GM12878 (cell line): Measurements from ENCODE around the gene MND1. TPM values are rescaled to one million over a fixed set of nuclear protein-coding genes. Genes with fewer than 3 reads are reported as not detected.

ENCODE experiments used
- ATAC-seq: fragments of 200-7000 bp; cut with Tn5 transposase; 3 replicates; pipeline ENCODE4 v1.9.1; 2020; ENCODE audit warnings: mild to moderate bottlenecking, moderate library complexity
- BruUV-seq: library from RNA; stranded (reverse); fragments of 400-500 nt; replicated peaks from 2 replicates; lab custom pipeline; 2021; lab: Mats Ljungman, UMichigan
- CTCF ChIA-PET: fragments of 300-600 bp; sonication (Branson Sonifier 250); formaldehyde crosslinking; extraction: SDS; loops from one replicate; lab custom pipeline; 2021; ENCODE audit warnings: inconsistent platforms; lab: Yijun Ruan, JAX
- POLR2A ChIA-PET: fragments of 350-600 bp; formaldehyde crosslinking; extraction: SDS; loops from one replicate; lab custom pipeline; 2021; ENCODE audit warnings: inconsistent platforms; lab: Charles Lee
- RAD21 ChIA-PET: fragments of 300-600 bp; sonication (Branson Sonifier 250); formaldehyde crosslinking; loops from one replicate; lab custom pipeline; 2023; ENCODE audit warnings: antibody characterized with exemption; ENCODE audit not compliant: unreplicated experiment; lab: Charles Lee
- SMC1A ChIA-PET: fragments of 300-600 bp; sonication (Branson Sonifier 250); formaldehyde crosslinking; loops from one replicate; lab custom pipeline; 2023; ENCODE audit not compliant: unreplicated experiment, uncharacterized antibody; lab: Charles Lee
- DNase-seq: peaks from one replicate; pipeline ENCODE4 v3.0.0-alpha.2; 2011; ENCODE audit warnings: low read depth, low spot score
- FAIRE-seq: peaks from 3 replicates; lab custom pipeline; 2011; peaks lifted over from hg19 to GRCh38; lab: Jason Lieb, UNC
- H2AFZ ChIP-seq: 2 replicates; pipeline ENCODE4 v1.6.0; 2011; ENCODE audit warnings: low read depth, low read length, control low read depth; ENCODE audit not compliant: control insufficient read depth
- H3K27ac ChIP-seq: 2 replicates; pipeline ENCODE4 v1.5.1; 2011; ENCODE audit warnings: control low read depth; ENCODE audit not compliant: control insufficient read depth, insufficient read depth
- H3K27me3 ChIP-seq, 2 experiments: replicated peaks in 1 of 2; 2 replicates each; pipeline versions ENCODE4 v1.6.0 to v1.6.1; 2011; ENCODE audit warnings: low read length in 1 of 2; ENCODE audit not compliant: control insufficient read depth in 2 of 2, insufficient read depth in 2 of 2
- H3K36me3 ChIP-seq, 2 experiments: 2 replicates each; pipeline ENCODE4 v1.5.1; 2011; ENCODE audit warnings: low read length in 1 of 2; ENCODE audit not compliant: control insufficient read depth in 2 of 2, insufficient read depth in 2 of 2
- H3K4me1 ChIP-seq: 2 replicates; pipeline ENCODE4 v1.6.1; 2011; ENCODE audit warnings: mild to moderate bottlenecking, low read length, moderate library complexity, mixed read lengths; ENCODE audit not compliant: control insufficient read depth, insufficient read depth
- H3K4me2 ChIP-seq: 2 replicates; pipeline ENCODE4 v1.6.0; 2011; ENCODE audit warnings: control low read depth; ENCODE audit not compliant: control insufficient read depth, insufficient read depth
- H3K4me3 ChIP-seq: fragments of 200-600 bp; sonication (generic); 2 replicates; pipeline ENCODE4 v1.5.1; 2016
- H3K79me2 ChIP-seq: 2 replicates; pipeline ENCODE4 v1.6.0; 2011; ENCODE audit warnings: low read length; ENCODE audit not compliant: control insufficient read depth, insufficient read depth
- H3K9ac ChIP-seq: 2 replicates; pipeline ENCODE4 v1.8.0; 2011; ENCODE audit warnings: low read length, control low read depth, mixed read lengths; ENCODE audit not compliant: control insufficient read depth, insufficient read depth
- H3K9me3 ChIP-seq: replicated peaks from 3 replicates; pipeline ENCODE4 v1.5.1; 2011; ENCODE audit warnings: mild to moderate bottlenecking, low read length; ENCODE audit not compliant: control insufficient read depth, insufficient read depth
- H4K20me1 ChIP-seq: 2 replicates; pipeline ENCODE4 v1.6.0; 2011; ENCODE audit not compliant: control insufficient read depth, insufficient read depth
- CTCF ChIP-seq, 3 experiments: IDR thresholded peaks in 2 of 3; conservative IDR thresholded peaks in 1 of 3; 2 replicates each; pipeline ENCODE4 v1.5.1; 2011; ENCODE audit warnings: low read depth in 3 of 3, low read length in 3 of 3, mild to moderate bottlenecking in 3 of 3, control low read depth in 2 of 3, moderate library complexity in 2 of 3, inconsistent platforms in 1 of 3, mixed read lengths in 1 of 3; ENCODE audit not compliant: control insufficient read depth in 2 of 3, insufficient read depth in 1 of 3; ENCODE audit errors: extremely low read depth in 1 of 3
- EGR1 ChIP-seq, 2 experiments: IDR thresholded peaks; 1 replicate in 1 of 2; 2 replicates in 1 of 2; pipeline ENCODE4 v1.6.1; 2011 to 2012; ENCODE audit warnings: low read depth in 2 of 2, low read length in 2 of 2, borderline replicate concordance in 1 of 2, mild to moderate bottlenecking in 1 of 2, moderate library complexity in 1 of 2
- NFIC ChIP-seq: IDR thresholded peaks from 2 replicates; pipeline ENCODE4 v1.6.1; 2012; ENCODE audit warnings: low read depth, mild to moderate bottlenecking, inconsistent platforms, low read length, moderate library complexity
- POU2F2 ChIP-seq: IDR thresholded peaks from 3 replicates; pipeline ENCODE4 v1.6.1; 2011; ENCODE audit warnings: low read depth, mild to moderate bottlenecking, low read length, borderline replicate concordance
- RCOR1 ChIP-seq: conservative IDR thresholded peaks from 2 replicates; pipeline ENCODE4 v1.6.1; 2012; ENCODE audit warnings: low read depth, low read length, improper control_type of control experiment
- SIN3A ChIP-seq: IDR thresholded peaks from 2 replicates; pipeline ENCODE4 v1.6.1; 2012; ENCODE audit warnings: low read depth, low read length, improper control_type of control experiment
- TCF12 ChIP-seq: IDR thresholded peaks from 2 replicates; pipeline ENCODE4 v1.6.1; 2011; ENCODE audit warnings: low read depth, mild to moderate bottlenecking, low read length
- WGBS: methylation state at CpG from one replicate; pipeline ENCODE4 v1.1.6; 2016; ENCODE audit warnings: low lambda C conversion rate; ENCODE audit not compliant: insufficient replicate concordance, insufficient coverage; ENCODE audit errors: missing lambda C conversion rate; 5-methylcytosine and 5-hydroxymethylcytosine counted together
- in situ Hi-C: fragments of 300-500 bp; cut with MboI; formaldehyde crosslinking; loops from 9 replicates; pipeline ENCODE4 v1.14.3; 2018; ENCODE audit warnings: mixed read lengths
- intact Hi-C: fragments of 100-400 bp; cut with micrococcal nuclease; formaldehyde crosslinking; loops from one replicate; pipeline ENCODE4 v1.14.2; 2022; ENCODE audit not compliant: unreplicated experiment
- polyA plus RNA-seq, 11 experiments: library from polyadenylated mRNA; depleted of rRNA in 4 of 11; unstranded in 6 of 11; stranded (reverse) in 5 of 11; fragments of >200 nt; fragmentation: Nextera tagmentation in 4 of 11; fragmentation: Illumina TruSeq in 1 of 11; extraction: Ambion mirVana in 4 of 11; extraction: Trizol in 1 of 11; gene quantifications; 1 replicate in 1 of 11; 2 replicates in 10 of 11; pipeline versions ENCODE4 v1.2.1 to v1.2.3, GENCODE V29; 2011 to 2016; ENCODE audit warnings: inconsistent platforms in 2 of 11, missing spikeins in 2 of 11, low read depth in 1 of 11
- total RNA-seq, 4 experiments: library from RNA; depleted of rRNA in 3 of 4; stranded (reverse); fragments of >200 nt in 3 of 4; fragmentation: Illumina TruSeq in 1 of 4; extraction: Trizol in 1 of 4; gene quantifications; 2 replicates each; pipeline versions ENCODE4 v1.2.1 to v1.2.3, GENCODE V29; 2013 to 2021
- TF ChIP-seq, protein P1 (sequence below): IDR thresholded peaks from 2 replicates; pipeline ENCODE4 v1.6.1; 2011; ENCODE audit warnings: low read depth, low read length, improper control_type of control experiment, borderline replicate concordance

MND1 gene
- total and polyA plus RNA-seq, 10 of the 15 experiments (the other 5 are each of a cell fraction or from before 2014, with no cell fraction given) = 17.7 to 58.1 (median 47.3) TPM

- TF ChIP-seq SIN3A = no peak
These were observed 10.6 kb upstream of the MND1 start (continued) for GRCh38 chr4:153333874-153334273.

GRCh38 chr4:153335665-153336064, 8.8 kb upstream of the MND1 start:
- Histone ChIP-seq H3K4me2 (no peak overlapping the region), H3K4me3 (no peak overlapping the region), H3K9ac (no peak overlapping the region), H3K27me3 (no peaks in the 10 kb centered on the region; a peak in 1 of 4 replicates), H4K20me1 (no peaks in the 10 kb centered on the region), H3K79me2 (no peaks in the 10 kb centered on the region), H3K27ac (no peak overlapping the region), H3K9me3 (no peaks in the 10 kb centered on the region), H3K4me1 (no peaks in the 10 kb centered on the region), H3K36me3 (no peaks in the 10 kb centered on the region), H2AFZ (no peak overlapping the region)
- in situ Hi-C loops = no loop called here
- CTCF ChIA-PET = interaction anchor here (1.0 to 2.2 kb wide), 2 partner anchors 8 to 308 kb away, joined by 3 to 6 read pairs; no protein-coding TSS in a partner anchor
- SMC1A ChIA-PET = interaction anchor here (1.3 to 1.6 kb wide), 2 partner anchors 12 to 308 kb away, joined by 3 to 6 read pairs; no protein-coding TSS in a partner anchor
- FAIRE-seq (no peak), DNase-seq (no peak), ATAC-seq (no peak)
- no TSS peak for BruUV-seq
- intact Hi-C loops = no loop called here
- POLR2A ChIA-PET = no interaction called here
- TF ChIP-seq, protein P1, sequence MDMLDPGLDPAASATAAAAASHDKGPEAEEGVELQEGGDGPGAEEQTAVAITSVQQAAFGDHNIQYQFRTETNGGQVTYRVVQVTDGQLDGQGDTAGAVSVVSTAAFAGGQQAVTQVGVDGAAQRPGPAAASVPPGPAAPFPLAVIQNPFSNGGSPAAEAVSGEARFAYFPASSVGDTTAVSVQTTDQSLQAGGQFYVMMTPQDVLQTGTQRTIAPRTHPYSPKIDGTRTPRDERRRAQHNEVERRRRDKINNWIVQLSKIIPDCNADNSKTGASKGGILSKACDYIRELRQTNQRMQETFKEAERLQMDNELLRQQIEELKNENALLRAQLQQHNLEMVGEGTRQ = no peak
- no peak for TF ChIP-seq EGR1 (IDR thresholded peaks at IDR 0.05; ENCODE audit: borderline replicate concordance in 1 of 2, low read depth in 2 of 2, low read length in 2 of 2)
- TF ChIP-seq RCOR1 = no peak
- no peak for TF ChIP-seq CTCF (IDR thresholded peaks at IDR 0.05 in 2 of 3, conservative IDR thresholded peaks at IDR 0.05 in 1 of 3; ENCODE audit: control insufficient read depth in 2 of 3, extremely low read depth in 1 of 3, insufficient read depth in 1 of 3, low read depth in 3 of 3, low read length in 3 of 3)
- no peak for TF ChIP-seq TCF12
- TF ChIP-seq NFIC = no peak
- TF ChIP-seq POU2F2 = no peak
- WGBS = 87% methylated on average over 4 of the region's 4 CpGs
- RAD21 ChIA-PET = interaction anchor here (1.5 kb wide), 1 partner anchor 308 kb away, joined by 4 read pairs; no protein-coding TSS in a partner anchor
